ENCODE data around the gene SSBP2.

SSBP2 gene

DNA sequence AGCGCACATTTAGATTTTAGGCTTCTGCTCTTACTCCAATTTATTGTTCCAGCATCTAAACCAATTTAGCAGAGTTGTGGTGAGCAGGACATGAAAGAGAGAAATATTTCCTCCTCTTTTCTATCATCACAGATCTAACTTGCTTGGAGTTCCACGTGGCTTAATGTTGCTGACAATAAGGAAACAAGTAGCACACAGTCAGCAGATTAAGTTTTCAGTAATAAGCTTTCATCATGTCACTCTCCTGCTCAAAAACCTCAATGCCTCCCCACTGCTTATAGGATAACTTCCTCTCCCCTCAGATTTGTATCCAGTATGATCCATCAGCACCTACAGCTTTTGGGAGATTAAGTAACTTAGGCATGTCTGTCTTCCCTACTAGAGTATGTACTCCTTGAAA, 10.4 kb upstream of the SSBP2 start:
- TF ChIP-seq, protein P1, sequence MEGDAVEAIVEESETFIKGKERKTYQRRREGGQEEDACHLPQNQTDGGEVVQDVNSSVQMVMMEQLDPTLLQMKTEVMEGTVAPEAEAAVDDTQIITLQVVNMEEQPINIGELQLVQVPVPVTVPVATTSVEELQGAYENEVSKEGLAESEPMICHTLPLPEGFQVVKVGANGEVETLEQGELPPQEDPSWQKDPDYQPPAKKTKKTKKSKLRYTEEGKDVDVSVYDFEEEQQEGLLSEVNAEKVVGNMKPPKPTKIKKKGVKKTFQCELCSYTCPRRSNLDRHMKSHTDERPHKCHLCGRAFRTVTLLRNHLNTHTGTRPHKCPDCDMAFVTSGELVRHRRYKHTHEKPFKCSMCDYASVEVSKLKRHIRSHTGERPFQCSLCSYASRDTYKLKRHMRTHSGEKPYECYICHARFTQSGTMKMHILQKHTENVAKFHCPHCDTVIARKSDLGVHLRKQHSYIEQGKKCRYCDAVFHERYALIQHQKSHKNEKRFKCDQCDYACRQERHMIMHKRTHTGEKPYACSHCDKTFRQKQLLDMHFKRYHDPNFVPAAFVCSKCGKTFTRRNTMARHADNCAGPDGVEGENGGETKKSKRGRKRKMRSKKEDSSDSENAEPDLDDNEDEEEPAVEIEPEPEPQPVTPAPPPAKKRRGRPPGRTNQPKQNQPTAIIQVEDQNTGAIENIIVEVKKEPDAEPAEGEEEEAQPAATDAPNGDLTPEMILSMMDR (IDR thresholded peaks at IDR 0.05; ENCODE audit: low read depth, low read length): no peak
- H3K4me3 ChIP-seq (ENCODE audit: low read depth, low read length): no peak overlapping the region

DNA sequence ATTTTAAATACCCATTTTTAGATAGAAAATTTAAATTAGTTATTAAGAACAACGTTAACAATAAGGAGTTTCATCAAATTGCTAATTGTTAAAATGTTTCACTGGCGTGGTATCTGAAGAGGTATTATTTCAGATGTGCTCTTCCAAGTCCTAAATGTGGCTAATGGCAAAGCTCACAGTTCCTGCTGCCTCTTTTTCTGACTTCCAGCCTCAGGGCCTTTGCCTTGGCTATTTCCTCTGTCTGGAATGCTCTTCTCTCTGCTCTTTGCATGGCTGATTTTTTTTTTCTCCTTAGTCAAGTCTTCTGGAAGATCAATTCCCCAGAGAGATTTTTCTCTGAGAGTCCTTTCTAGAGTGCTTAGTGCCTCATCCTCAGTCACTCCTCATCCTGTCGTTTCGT, 9.6 kb upstream of the SSBP2 start:
- TF ChIP-seq, protein P1 (IDR thresholded peaks at IDR 0.05; ENCODE audit: low read depth, low read length): no peak

DNA sequence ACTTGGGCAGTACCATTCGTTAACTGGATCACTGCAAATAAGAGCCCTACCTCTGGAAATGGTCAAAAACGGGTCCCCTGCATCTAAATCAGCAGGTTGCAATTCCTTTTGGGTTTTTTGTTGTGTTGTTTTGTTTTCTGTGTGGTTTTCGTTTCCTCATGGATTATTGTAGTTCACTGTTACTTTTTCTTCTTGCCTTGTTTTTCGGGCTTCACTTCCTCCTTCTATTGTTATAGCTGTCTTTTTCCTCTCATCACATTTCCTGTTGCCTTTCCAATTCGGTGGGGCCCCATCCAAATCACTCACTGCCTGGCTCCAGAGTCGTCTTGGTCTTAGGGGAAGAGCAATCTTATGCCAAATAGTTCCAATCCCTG, 8.7 kb upstream of the SSBP2 start:
- H3K4me3 ChIP-seq (ENCODE audit: low read depth, low read length): no peak overlapping the region
- TF ChIP-seq, protein P1 (IDR thresholded peaks at IDR 0.05; ENCODE audit: low read depth, low read length): no peak

More for the DNA sequence above, 9.6 kb upstream of the SSBP2 start:
- H3K4me3 ChIP-seq (ENCODE audit: low read depth, low read length): no peak overlapping the region

DNA sequence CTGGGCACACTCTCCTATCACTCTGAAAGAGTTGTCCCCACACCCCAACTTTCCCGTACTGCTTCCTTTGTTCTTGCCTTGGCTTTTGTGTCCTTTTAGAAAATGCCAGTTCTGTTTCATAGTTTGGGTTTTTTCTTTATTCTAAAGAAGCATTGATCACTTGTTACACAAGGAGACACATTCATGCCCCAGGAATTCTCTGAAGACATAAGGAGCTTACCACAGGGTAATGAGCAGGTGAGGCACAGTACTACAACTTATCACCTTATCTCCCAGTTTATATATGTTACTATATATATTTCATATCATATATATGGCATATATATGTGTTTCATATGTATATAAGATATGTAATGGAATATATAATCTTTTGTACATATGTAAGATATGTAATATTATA, 6.5 kb upstream of the SSBP2 start:
- no peak overlapping the region for H3K4me3 ChIP-seq (ENCODE audit: low read depth, low read length)
- TF ChIP-seq, protein P1 (IDR thresholded peaks at IDR 0.05; ENCODE audit: low read depth, low read length): no peak

DNA sequence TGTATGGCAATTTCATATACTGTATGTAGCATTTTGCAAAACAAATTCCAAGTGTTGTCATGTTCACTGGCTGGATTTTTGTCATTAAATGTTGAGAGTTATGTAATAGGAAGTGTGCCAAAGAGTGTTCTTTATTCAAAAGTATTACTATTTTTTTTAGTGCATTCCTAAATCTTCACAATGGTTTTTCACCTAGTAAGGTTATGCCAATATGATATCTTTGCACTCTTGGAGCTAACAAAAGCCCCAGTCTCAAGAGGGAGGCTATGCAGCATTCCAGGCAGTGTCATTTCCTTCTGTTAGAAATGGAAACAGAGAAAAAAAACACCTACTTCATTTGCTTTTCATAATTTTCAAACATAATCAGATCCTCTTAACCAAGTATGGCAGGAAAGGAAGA, 5.1 kb upstream of the SSBP2 start:
- TF ChIP-seq, protein P1 (IDR thresholded peaks at IDR 0.05; ENCODE audit: low read depth, low read length): no peak
- no peak overlapping the region for H3K4me3 ChIP-seq (ENCODE audit: low read depth, low read length)

DNA sequence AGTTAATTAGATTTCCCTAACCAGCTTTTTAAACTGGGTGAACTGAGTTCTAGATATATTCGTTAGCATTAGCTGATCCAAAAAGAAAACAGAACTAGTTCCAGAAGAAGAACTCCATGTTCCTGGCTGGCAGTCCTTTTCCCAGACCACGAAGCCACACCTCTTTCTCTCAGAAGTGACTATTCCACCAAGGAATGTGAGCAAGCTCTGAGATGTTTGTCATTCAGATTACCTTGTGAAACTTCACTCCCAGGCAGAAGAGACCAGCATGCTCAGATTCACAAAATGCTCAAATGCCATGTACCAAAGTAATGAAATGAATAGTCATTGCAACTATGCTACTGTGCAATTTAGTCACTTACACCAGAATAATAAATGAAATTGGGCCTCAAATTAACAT, 4.4 kb upstream of the SSBP2 start:
- TF ChIP-seq, protein P1 (IDR thresholded peaks at IDR 0.05; ENCODE audit: low read depth, low read length): no peak
- H3K4me3 ChIP-seq (ENCODE audit: low read depth, low read length): no peak overlapping the region

DNA sequence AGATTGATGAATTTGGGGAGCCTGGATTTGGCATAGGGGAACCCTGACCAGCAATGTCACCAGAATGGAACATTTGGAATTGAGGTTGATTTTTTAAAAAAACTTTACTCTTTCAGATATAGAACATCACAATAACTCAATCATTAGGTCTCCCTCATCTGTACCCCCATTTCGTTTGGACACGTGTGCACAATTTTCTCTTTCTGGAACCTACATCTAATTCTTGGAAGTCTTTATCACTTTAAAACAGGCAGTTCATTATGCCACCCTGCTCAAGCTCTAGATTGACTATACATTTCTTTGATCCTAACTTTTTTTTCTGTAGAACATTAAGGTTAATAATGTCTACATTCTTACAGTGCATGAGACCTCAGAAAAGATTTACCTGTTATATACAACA, 3.7 kb upstream of the SSBP2 start:
- TF ChIP-seq, protein P1 (IDR thresholded peaks at IDR 0.05; ENCODE audit: low read depth, low read length): no peak
- H3K4me3 ChIP-seq (ENCODE audit: low read depth, low read length): no peak overlapping the region

Measured in WI38 (cell line).